Measurements from ENCODE around the gene SNX21.

- no peak for TF ChIP-seq ZNF274 (IDR thresholded peaks at IDR 0.05; ENCODE audit: low read depth, low read length)
- TF ChIP-seq YY1 (IDR thresholded peaks at IDR 0.05; ENCODE audit: insufficient read depth, insufficient read length): no peak
Observed at GRCh38 chr20:45859916-45860315, 26.3 kb downstream of the SNX21 start.

All from NT2/D1 (cell line).